Measurements from ENCODE around the gene TRPV3. TPM values are rescaled to one million over a fixed set of nuclear protein-coding genes. Genes with fewer than 3 reads are reported as not detected.

Gene TRPV3
- total and polyA plus RNA-seq, 2 of the 8 experiments (the other 6 are each of a cell fraction or from before 2014, with no cell fraction given), result 0.56 to 1.0 TPM

- no peak overlapping the region for H3K23ac ChIP-seq (ENCODE audit: insufficient read length)
- TF ChIP-seq KDM1A (IDR thresholded peaks at IDR 0.05; ENCODE audit: borderline replicate concordance, low read length) (no peak), CHD1 (IDR thresholded peaks at IDR 0.05; ENCODE audit: low read depth, low read length) (no peak), BACH1 (IDR thresholded peaks at IDR 0.05; ENCODE audit: low read length) (no peak), SIX5 (IDR thresholded peaks at IDR 0.05; ENCODE audit: low read depth, low read length) (no peak), GABPA (IDR thresholded peaks at IDR 0.05; ENCODE audit: borderline replicate concordance, insufficient read depth, low read length) (no peak)
- ChIA-PET POLR2A (ENCODE audit: partially characterized antibody) (interaction anchor here (0.5 kb wide), 1 partner anchor 514 kb away, joined by 3 read pairs; no protein-coding TSS in a partner anchor), CTCF (ENCODE audit: partially characterized antibody) (interaction anchor here (1.6 kb wide), 1 partner anchor 18 kb away, joined by 4 read pairs; no protein-coding TSS in a partner anchor)
- H3K4ac ChIP-seq (replicated peaks; ENCODE audit: insufficient read length, low read depth, low read length), result no peak overlapping the region
- H2AK5ac ChIP-seq (ENCODE audit: low read depth, low read length), result no peak overlapping the region
- no peak overlapping the region for H3K4me3 ChIP-seq (ENCODE audit: extremely low read depth in 1 of 4, insufficient read depth in 2 of 4, low read depth in 3 of 4, low read length in 4 of 4)
- H2BK20ac ChIP-seq (ENCODE audit: low read length), result no peak overlapping the region
- H4K91ac ChIP-seq (replicated peaks; ENCODE audit: insufficient read length, low read length), result no peak overlapping the region
- 91% methylated on average over 7 of the region's 7 CpGs; no CpG with 5 or more reads in 1 of the 2 experiments for WGBS, 2 experiments (ENCODE audit: extremely low coverage in 1 of 2, insufficient coverage in 1 of 2, insufficient read length in 1 of 2, insufficient replicate concordance in 2 of 2, low coverage in 1 of 2, low lambda C conversion rate in 2 of 2, missing lambda C conversion rate in 1 of 2)
- H3K9ac ChIP-seq (replicated peaks in 1 of 4; ENCODE audit: extremely low read depth in 1 of 4, low read depth in 3 of 4, low read length in 3 of 4), result no peak overlapping the region
- no peak overlapping the region for H2BK120ac ChIP-seq (replicated peaks; ENCODE audit: low read depth, low read length)
- no peak overlapping the region for H2AFZ ChIP-seq (ENCODE audit: low read length)
- H3K4me2 ChIP-seq (ENCODE audit: insufficient read depth in 1 of 2, low read depth in 2 of 2, low read length in 2 of 2), result no peak overlapping the region
- H3K9me3 ChIP-seq (ENCODE audit: insufficient read depth in 2 of 2, low read depth in 1 of 2, low read length in 1 of 2), result no peaks in the 10 kb centered on the region
- H3K79me1 ChIP-seq (ENCODE audit: low read depth, low read length), result no peaks in the 10 kb centered on the region
- H3K23me2 ChIP-seq (ENCODE audit: low read depth, low read length), result peaks cover 7% of the 10 kb centered on the region; the same call in 1 of the 2 replicates
- H3K79me2 ChIP-seq (ENCODE audit: control insufficient read depth in 1 of 2, insufficient read depth in 2 of 2, low read length in 2 of 2), result no peaks in the 10 kb centered on the region
- H3K18ac ChIP-seq (ENCODE audit: extremely low read depth, low read length), result no peak overlapping the region
- no peaks in the 10 kb centered on the region for H3K4me1 ChIP-seq (replicated peaks in 1 of 4; ENCODE audit: control insufficient read depth in 3 of 4, insufficient read depth in 4 of 4, low read length in 3 of 4)
- H2BK12ac ChIP-seq (ENCODE audit: low read depth, low read length), result no peak overlapping the region
- H4K20me1 ChIP-seq (replicated peaks in 1 of 2; ENCODE audit: control insufficient read depth in 1 of 2, insufficient read depth in 2 of 2, low read length in 2 of 2), result peaks cover 0 to 4% of the 10 kb centered on the region in 2 experiments
- no peak for DNase-seq (ENCODE audit: low read depth in 1 of 2, low spot score in 2 of 2)
- no peak overlapping the region for H3K14ac ChIP-seq (ENCODE audit: insufficient read length)
- H3K56ac ChIP-seq (replicated peaks; ENCODE audit: insufficient read length, low read depth, low read length), result no peak overlapping the region
- H4K5ac ChIP-seq (ENCODE audit: insufficient read length, low read depth, low read length), result no peak overlapping the region
- no peak overlapping the region for H2BK15ac ChIP-seq (ENCODE audit: low read length)
- no peak for FAIRE-seq
- H3K27ac ChIP-seq (ENCODE audit: low read depth, low read length), result no peak overlapping the region
- no peaks in the 10 kb centered on the region for H3K27me3 ChIP-seq (replicated peaks in 1 of 4; ENCODE audit: control insufficient read depth in 3 of 4, extremely low read depth in 1 of 4, insufficient read depth in 3 of 4, low read length in 3 of 4)
- peak overlapping the region; percentile 92; the same call in 1 of the 2 replicates for H4K8ac ChIP-seq (ENCODE audit: extremely low read depth, insufficient read depth, low read length)
- no peaks in the 10 kb centered on the region for H3K36me3 ChIP-seq (ENCODE audit: control insufficient read depth in 2 of 4, insufficient read depth in 4 of 4, low read length in 3 of 4)
- no peak overlapping the region for H2BK5ac ChIP-seq (ENCODE audit: low read depth, low read length)
Measured at GRCh38 chr17:3552916-3553315, 4.7 kb downstream of the TRPV3 start.

Measured in H1 (cell line).